Stimulated activated CD4-positive, alpha-beta T cell treated with anti-CD3 and anti-CD28 coated beads, TNF-alpha, amount 100 ng/mL, for 24 hours (primary cell): ENCODE measurements around the gene CTIF.

Source experiments
- DNase-seq, 3 experiments: peaks; one replicate each; pipeline ENCODE4 v3.0.0-alpha.2; 2020; ENCODE audit warnings: low read depth in 3 of 3

The CTIF gene

GRCh38 chr18:48600456-48601090 lies 61.7 kb downstream of the CTIF start:
- DNase-seq = no peak

GRCh38 chr18:48601343-48601742 lies 62.5 kb downstream of the CTIF start:
- DNase-seq = no peak

GRCh38 chr18:48602759-48603390 lies 64.0 kb downstream of the CTIF start:
- DNase-seq = no peak

GRCh38 chr18:48605408-48605845 lies 66.6 kb downstream of the CTIF start:
- no peak for DNase-seq

- no peak for DNase-seq
Observed at GRCh38 chr18:48607056-48607984, 68.5 kb downstream of the CTIF start.

GRCh38 chr18:48608581-48608980 lies 69.8 kb downstream of the CTIF start:
- no peak for DNase-seq

- no peak for DNase-seq
Observed at GRCh38 chr18:48609114-48609513, 70.3 kb downstream of the CTIF start.

GRCh38 chr18:48609820-48610815 lies 71.3 kb downstream of the CTIF start:
- DNase-seq = no peak

- DNase-seq = no peak
Observed at GRCh38 chr18:48611203-48611602, 72.4 kb downstream of the CTIF start.

- no peak for DNase-seq
Observed at GRCh38 chr18:48611785-48612480, 73.1 kb downstream of the CTIF start.

- DNase-seq = no peak
Observed at GRCh38 chr18:48612511-48612910, 73.7 kb downstream of the CTIF start.

GRCh38 chr18:48612917-48613316 lies 74.1 kb downstream of the CTIF start:
- DNase-seq = no peak

GRCh38 chr18:48613589-48614404 lies 75.0 kb downstream of the CTIF start:
- DNase-seq = no peak

- DNase-seq = no peak
Observed at GRCh38 chr18:48615566-48616401, 77.0 kb downstream of the CTIF start.

GRCh38 chr18:48616484-48617255 lies 77.8 kb downstream of the CTIF start:
- DNase-seq = no peak

- no peak for DNase-seq
Observed at GRCh38 chr18:48617844-48618497, 79.1 kb downstream of the CTIF start.

- DNase-seq = no peak
Observed at GRCh38 chr18:48619016-48619415, 80.2 kb downstream of the CTIF start.

- no peak for DNase-seq
Observed at GRCh38 chr18:48619501-48619900, 80.7 kb downstream of the CTIF start.
